Effector memory CD4-positive, alpha-beta T cell (primary cell): ENCODE data around the gene DUSP10.

ENCODE experiments used
- DNase-seq, 3 donors: peaks; one replicate each; pipeline ENCODE4 v3.0.0-alpha.2; 2020
- H3K27ac ChIP-seq: 2 replicates; pipeline ENCODE4 v1.7.0; 2013; ENCODE audit warnings: mild to moderate bottlenecking, low read length, moderate library complexity; ENCODE audit not compliant: insufficient read depth, poor library complexity, severe bottlenecking
- H3K27me3 ChIP-seq: replicated peaks from 2 replicates; pipeline ENCODE4 v1.7.0; 2013; ENCODE audit warnings: mild to moderate bottlenecking, low read length; ENCODE audit not compliant: insufficient read depth, control insufficient read depth, poor library complexity, severe bottlenecking
- H3K36me3 ChIP-seq: 2 replicates; pipeline ENCODE4 v1.7.0; 2013; ENCODE audit warnings: mild to moderate bottlenecking, low read length, moderate library complexity; ENCODE audit not compliant: control insufficient read depth, insufficient read depth
- H3K4me1 ChIP-seq: 2 replicates; pipeline ENCODE4 v1.7.0; 2013; ENCODE audit warnings: low read length, mild to moderate bottlenecking; ENCODE audit not compliant: control insufficient read depth, insufficient read depth, poor library complexity, severe bottlenecking
- H3K4me3 ChIP-seq: 2 replicates; pipeline ENCODE4 v1.7.0; 2013; ENCODE audit warnings: low read length, low read depth, mild to moderate bottlenecking; ENCODE audit not compliant: insufficient read depth, poor library complexity, severe bottlenecking
- H3K9me3 ChIP-seq: 2 replicates; pipeline ENCODE4 v1.7.0; 2013; ENCODE audit warnings: mild to moderate bottlenecking, low read length, moderate library complexity; ENCODE audit not compliant: control insufficient read depth

DUSP10 gene

DNA sequence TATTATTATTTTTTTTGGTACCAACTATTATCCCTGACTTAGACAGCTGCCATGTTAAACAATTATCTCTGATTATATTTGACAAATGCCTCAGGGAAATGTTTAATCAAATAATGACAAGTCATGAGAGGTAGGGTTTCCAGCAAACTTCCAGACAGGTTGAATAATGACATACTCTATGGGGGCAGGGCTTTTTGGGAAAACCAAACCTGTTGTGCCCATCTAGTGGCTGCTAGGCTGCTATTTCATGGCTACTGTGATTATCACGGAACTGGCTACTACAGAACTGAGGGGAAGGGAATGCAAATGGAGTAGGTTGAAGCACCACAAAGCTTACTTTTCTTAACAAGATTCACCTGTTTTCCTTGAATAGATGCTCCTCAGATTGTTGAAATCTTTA, 77.6 kb downstream of the DUSP10 start:
- no peak overlapping the region for H3K27ac ChIP-seq
- no peaks in the 10 kb centered on the region for H3K4me1 ChIP-seq
- H3K27me3 ChIP-seq: no peaks in the 10 kb centered on the region
- H3K36me3 ChIP-seq: no peaks in the 10 kb centered on the region
- DNase-seq: no peak
- no peaks in the 10 kb centered on the region for H3K9me3 ChIP-seq
- no peak overlapping the region for H3K4me3 ChIP-seq

DNA sequence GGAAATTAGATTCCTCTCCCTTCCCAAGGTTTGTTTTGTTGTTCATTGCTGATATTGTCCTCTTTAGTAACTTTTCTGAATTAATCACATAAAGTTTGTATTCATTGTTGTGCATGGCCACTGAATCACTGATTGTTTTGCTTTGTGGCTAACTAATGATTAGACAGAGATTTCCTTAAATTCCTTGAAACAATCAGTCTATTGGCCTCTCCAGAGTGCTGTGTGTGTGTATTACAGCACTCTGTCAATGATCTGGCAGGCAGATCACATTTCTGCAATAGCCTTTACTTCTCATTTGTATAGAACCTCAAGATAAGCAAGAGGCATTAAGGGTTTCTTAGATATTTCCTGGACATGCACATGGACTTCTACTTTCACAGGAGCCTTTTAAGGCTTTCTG, 78.6 kb downstream of the DUSP10 start:
- no peak for DNase-seq

DNA sequence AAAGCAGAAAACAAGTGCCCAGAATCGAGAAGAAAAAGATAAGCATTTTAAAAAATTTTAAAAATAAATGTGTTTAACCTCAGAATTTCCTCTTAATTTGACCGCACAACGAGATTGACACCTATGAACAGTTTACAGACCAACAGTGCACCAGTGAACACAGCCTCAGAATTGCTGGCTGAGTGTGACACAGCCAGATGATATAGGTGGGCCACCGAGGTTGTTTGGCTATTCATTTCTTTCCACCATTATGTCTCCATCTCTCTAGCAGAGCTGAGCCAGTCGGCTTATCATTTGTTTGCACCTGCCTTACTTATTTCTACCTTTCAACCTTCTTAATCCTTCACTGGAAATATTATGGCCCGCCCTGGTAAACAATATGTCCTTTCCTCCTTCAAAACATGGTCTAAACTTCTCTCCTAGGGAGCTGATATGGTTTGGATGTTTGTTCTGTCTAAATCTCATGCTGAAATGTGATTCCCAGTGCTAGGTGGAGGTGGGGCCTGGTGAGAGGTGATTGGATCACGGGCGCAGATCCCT, 86.1 kb downstream of the DUSP10 start:
- no peaks in the 10 kb centered on the region for H3K27me3 ChIP-seq
- DNase-seq: no peak
- H3K36me3 ChIP-seq: no peaks in the 10 kb centered on the region
- no peaks in the 10 kb centered on the region for H3K9me3 ChIP-seq
- no peak overlapping the region for H3K27ac ChIP-seq
- no peak overlapping the region for H3K4me3 ChIP-seq
- no peaks in the 10 kb centered on the region for H3K4me1 ChIP-seq

More for the DNA sequence above, 78.6 kb downstream of the DUSP10 start:
- no peaks in the 10 kb centered on the region for H3K27me3 ChIP-seq
- no peaks in the 10 kb centered on the region for H3K9me3 ChIP-seq
- no peak overlapping the region for H3K4me3 ChIP-seq
- H3K27ac ChIP-seq: no peak overlapping the region
- no peaks in the 10 kb centered on the region for H3K4me1 ChIP-seq
- no peaks in the 10 kb centered on the region for H3K36me3 ChIP-seq
